Measurements from ENCODE around the gene CAMK2B.
A peak's percentile ranks its signal among the peaks of the same experiment; 100 is the strongest.

CAMK2B gene

GRCh38 chr7:44227911-44228310, 97.5 kb downstream of the CAMK2B start:
- no peak for DNase-seq

GRCh38 chr7:44226396-44226753, 99.0 kb downstream of the CAMK2B start:
- DNase-seq = no peak

GRCh38 chr7:44225566-44226395, 99.6 kb downstream of the CAMK2B start:
- no peak for DNase-seq

- DNase-seq = no peak
Measured at GRCh38 chr7:44224974-44225565, 100.3 kb downstream of the CAMK2B start.

- DNase-seq = no peak
Measured at GRCh38 chr7:44224080-44224973, 101.1 kb downstream of the CAMK2B start.

- DNase-seq = no peak
Measured at GRCh38 chr7:44223362-44224079, 101.9 kb downstream of the CAMK2B start.

GRCh38 chr7:44222776-44223261, 102.6 kb downstream of the CAMK2B start:
- no peak for DNase-seq

- DNase-seq = no peak
Measured at GRCh38 chr7:44222074-44222473, 103.3 kb downstream of the CAMK2B start.

- DNase-seq = peak; percentile 9
Measured at GRCh38 chr7:44221231-44221791, 104.1 kb downstream of the CAMK2B start.

GRCh38 chr7:44220358-44221112, 104.9 kb downstream of the CAMK2B start:
- no peak for DNase-seq

GRCh38 chr7:44220046-44220357, 105.4 kb downstream of the CAMK2B start:
- DNase-seq = no peak

GRCh38 chr7:44219371-44220045, 105.9 kb downstream of the CAMK2B start:
- DNase-seq = no peak

GRCh38 chr7:44218418-44219201, 106.8 kb downstream of the CAMK2B start:
- no peak for DNase-seq

GRCh38 chr7:44217852-44218402, 107.5 kb downstream of the CAMK2B start:
- DNase-seq = no peak

- DNase-seq = no peak
Measured at GRCh38 chr7:44217223-44217714, 108.1 kb downstream of the CAMK2B start.

- no peak for DNase-seq
Measured at GRCh38 chr7:44216521-44217222, 108.7 kb downstream of the CAMK2B start.

- no peak for DNase-seq
Measured at GRCh38 chr7:44216019-44216418, 109.4 kb downstream of the CAMK2B start.

- DNase-seq = no peak
Measured at GRCh38 chr7:44215531-44215930, 109.9 kb downstream of the CAMK2B start.

- no peak for DNase-seq
Measured at GRCh38 chr7:44213877-44214388, 111.5 kb downstream of the CAMK2B start.
